Measurements from ENCODE around the gene MAPK8IP2.

DNA sequence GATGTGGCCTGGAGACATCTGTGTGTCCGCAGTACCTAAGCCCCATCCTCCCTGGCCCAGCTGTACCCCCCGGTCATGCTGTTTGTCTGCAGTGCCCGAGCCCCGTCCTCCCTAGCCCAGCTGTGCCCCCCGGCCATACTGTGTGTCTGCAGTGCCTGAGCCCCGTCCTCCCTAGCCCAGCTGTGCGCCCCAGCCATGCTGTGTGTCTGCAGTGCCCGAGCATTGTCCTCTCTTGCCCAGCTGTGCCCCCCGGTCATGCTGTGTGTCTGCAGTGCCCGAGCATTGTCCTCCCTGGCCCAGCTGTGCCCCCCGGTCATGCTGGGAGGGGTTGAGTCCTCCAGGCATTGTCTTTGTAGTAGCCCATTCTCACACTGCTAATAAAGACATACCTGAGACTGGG lies 35.0 kb downstream of the MAPK8IP2 start:
- no peak for TF ChIP-seq SIN3A (IDR thresholded peaks at IDR 0.05; ENCODE audit: borderline replicate concordance, low read depth, low read length)
- TF ChIP-seq, protein P1, sequence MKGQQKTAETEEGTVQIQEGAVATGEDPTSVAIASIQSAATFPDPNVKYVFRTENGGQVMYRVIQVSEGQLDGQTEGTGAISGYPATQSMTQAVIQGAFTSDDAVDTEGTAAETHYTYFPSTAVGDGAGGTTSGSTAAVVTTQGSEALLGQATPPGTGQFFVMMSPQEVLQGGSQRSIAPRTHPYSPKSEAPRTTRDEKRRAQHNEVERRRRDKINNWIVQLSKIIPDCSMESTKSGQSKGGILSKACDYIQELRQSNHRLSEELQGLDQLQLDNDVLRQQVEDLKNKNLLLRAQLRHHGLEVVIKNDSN (IDR thresholded peaks at IDR 0.05; ENCODE audit: borderline replicate concordance, low read depth): no peak
- no peak for TF ChIP-seq MEF2A (IDR thresholded peaks at IDR 0.05; ENCODE audit: borderline replicate concordance, low read depth)
- TF ChIP-seq, protein P2, sequence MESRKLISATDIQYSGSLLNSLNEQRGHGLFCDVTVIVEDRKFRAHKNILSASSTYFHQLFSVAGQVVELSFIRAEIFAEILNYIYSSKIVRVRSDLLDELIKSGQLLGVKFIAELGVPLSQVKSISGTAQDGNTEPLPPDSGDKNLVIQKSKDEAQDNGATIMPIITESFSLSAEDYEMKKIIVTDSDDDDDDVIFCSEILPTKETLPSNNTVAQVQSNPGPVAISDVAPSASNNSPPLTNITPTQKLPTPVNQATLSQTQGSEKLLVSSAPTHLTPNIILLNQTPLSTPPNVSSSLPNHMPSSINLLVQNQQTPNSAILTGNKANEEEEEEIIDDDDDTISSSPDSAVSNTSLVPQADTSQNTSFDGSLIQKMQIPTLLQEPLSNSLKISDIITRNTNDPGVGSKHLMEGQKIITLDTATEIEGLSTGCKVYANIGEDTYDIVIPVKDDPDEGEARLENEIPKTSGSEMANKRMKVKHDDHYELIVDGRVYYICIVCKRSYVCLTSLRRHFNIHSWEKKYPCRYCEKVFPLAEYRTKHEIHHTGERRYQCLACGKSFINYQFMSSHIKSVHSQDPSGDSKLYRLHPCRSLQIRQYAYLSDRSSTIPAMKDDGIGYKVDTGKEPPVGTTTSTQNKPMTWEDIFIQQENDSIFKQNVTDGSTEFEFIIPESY (IDR thresholded peaks at IDR 0.05; ENCODE audit: borderline replicate concordance, low read depth): no peak
- TF ChIP-seq CTCF (IDR thresholded peaks at IDR 0.05): no peak
- TF ChIP-seq, protein P3, sequence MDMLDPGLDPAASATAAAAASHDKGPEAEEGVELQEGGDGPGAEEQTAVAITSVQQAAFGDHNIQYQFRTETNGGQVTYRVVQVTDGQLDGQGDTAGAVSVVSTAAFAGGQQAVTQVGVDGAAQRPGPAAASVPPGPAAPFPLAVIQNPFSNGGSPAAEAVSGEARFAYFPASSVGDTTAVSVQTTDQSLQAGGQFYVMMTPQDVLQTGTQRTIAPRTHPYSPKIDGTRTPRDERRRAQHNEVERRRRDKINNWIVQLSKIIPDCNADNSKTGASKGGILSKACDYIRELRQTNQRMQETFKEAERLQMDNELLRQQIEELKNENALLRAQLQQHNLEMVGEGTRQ (IDR thresholded peaks at IDR 0.05; ENCODE audit: borderline replicate concordance, low read depth, low read length): no peak
- TF ChIP-seq POLR2AphosphoS5 (IDR thresholded peaks at IDR 0.05; ENCODE audit: low read depth, low read length): no peak
- TF ChIP-seq CHD2 (IDR thresholded peaks at IDR 0.05; ENCODE audit: low read length, partially characterized antibody): no peak
- no peak for TF ChIP-seq MXI1 (IDR thresholded peaks at IDR 0.05; ENCODE audit: low read depth, low read length)
